Caki2 (cell line): ENCODE results near the gene THSD4. TPM values are rescaled to one million over a fixed set of nuclear protein-coding genes. Genes with fewer than 3 reads are reported as not detected.

Experiments
- DNase-seq: peaks from one replicate; pipeline ENCODE4 v3.0.0-alpha.2; 2015; ENCODE audit warnings: low read depth
- in situ Hi-C: cut with HindIII; loops from 2 replicates; pipeline ENCODE4 v1.10.0; 2016; ENCODE audit warnings: low sequenced_read_pairs, low pct_unique_long_range_greater_than_20kb, mixed read lengths
- total RNA-seq: library from RNA; depleted of rRNA; stranded (reverse); fragments of >200 nt; shearing (Covaris generic); gene quantifications from 2 replicates; pipeline ENCODE4 v1.2.3, GENCODE V29; 2014; ENCODE audit warnings: low replicate concordance

The THSD4 gene
- total RNA-seq, 1 experiment from 2014 or later, result 9.0 TPM

GRCh38 chr15:71597637-71598036, 482.4 kb downstream of the THSD4 start:
- no peak for DNase-seq
- in situ Hi-C loops, result no loop called here

- in situ Hi-C loops, result no loop called here
- DNase-seq, result no peak
These were observed 483.5 kb downstream of the THSD4 start for GRCh38 chr15:71598741-71599140.

- DNase-seq, result no peak
- in situ Hi-C loops, result no loop called here
These were observed 484.3 kb downstream of the THSD4 start for GRCh38 chr15:71599418-71600151.

GRCh38 chr15:71600237-71600636, 485.0 kb downstream of the THSD4 start:
- in situ Hi-C loops, result no loop called here
- DNase-seq, result no peak

- in situ Hi-C loops, result no loop called here
- no peak for DNase-seq
These were observed 486.0 kb downstream of the THSD4 start for GRCh38 chr15:71601038-71601834.

GRCh38 chr15:71603379-71603778, 488.1 kb downstream of the THSD4 start:
- in situ Hi-C loops, result no loop called here
- no peak for DNase-seq

- in situ Hi-C loops, result no loop called here
- no peak for DNase-seq
These were observed 492.1 kb downstream of the THSD4 start for GRCh38 chr15:71607383-71607782.

GRCh38 chr15:71610728-71611552, 495.7 kb downstream of the THSD4 start:
- DNase-seq, result no peak

GRCh38 chr15:71611553-71612396, 496.5 kb downstream of the THSD4 start:
- no peak for DNase-seq
- in situ Hi-C loops, result no loop called here

More at GRCh38 chr15:71610728-71611552, 495.7 kb downstream of the THSD4 start:
- in situ Hi-C loops, result no loop called here

- in situ Hi-C loops, result no loop called here
- no peak for DNase-seq
These were observed 497.1 kb downstream of the THSD4 start for GRCh38 chr15:71612397-71612722.

- in situ Hi-C loops, result no loop called here
- no peak for DNase-seq
These were observed 497.6 kb downstream of the THSD4 start for GRCh38 chr15:71612869-71613268.

GRCh38 chr15:71623111-71623510, 507.8 kb downstream of the THSD4 start:
- in situ Hi-C loops, result no loop called here
- no peak for DNase-seq

- in situ Hi-C loops, result no loop called here
- DNase-seq, result no peak
These were observed 511.4 kb downstream of the THSD4 start for GRCh38 chr15:71626596-71627088.

GRCh38 chr15:71627188-71627587, 511.9 kb downstream of the THSD4 start:
- DNase-seq, result no peak
- in situ Hi-C loops, result no loop called here

GRCh38 chr15:71627604-71628003, 512.3 kb downstream of the THSD4 start:
- in situ Hi-C loops, result no loop called here
- no peak for DNase-seq

- DNase-seq, result no peak
- in situ Hi-C loops, result no loop called here
These were observed 513.9 kb downstream of the THSD4 start for GRCh38 chr15:71628988-71629770.

GRCh38 chr15:71629781-71630474, 514.7 kb downstream of the THSD4 start:
- DNase-seq, result no peak
- in situ Hi-C loops, result no loop called here
